ENCODE measurements around the gene SLC9A1. TPM values are rescaled to one million over a fixed set of nuclear protein-coding genes. Genes with fewer than 3 reads are reported as not detected.

Gene SLC9A1
- total RNA-seq, 2 experiments from 2014 or later, result 16.0 to 17.8 TPM

GRCh38 chr1:27150183-27150582 lies 4.7 kb downstream of the SLC9A1 start:
- CTCF ChIA-PET, result interaction anchor here (0.6 to 0.8 kb wide), 2 partner anchors 60 to 208 kb away, joined by 3 read pairs; no protein-coding TSS in a partner anchor
- no peak overlapping the region for H3K4me3 Mint-ChIP-seq
- POLR2A ChIA-PET, result interaction anchor here (1.3 kb wide), 1 partner anchor 13 kb away, joined by 5 read pairs; no protein-coding TSS in a partner anchor

GRCh38 chr1:27149762-27150113 lies 5.2 kb downstream of the SLC9A1 start:
- Mint-ChIP-seq H3K9me3 (no peaks in the 10 kb centered on the region), H3K4me1 (ENCODE audit: low read depth) (peaks cover 53% of the 10 kb centered on the region), H3K4me3 (no peak overlapping the region), H3K27ac (no peak overlapping the region), H3K36me3 (peaks cover 5% of the 10 kb centered on the region), H3K27me3 (no peaks in the 10 kb centered on the region)
- POLR2A ChIA-PET, result interaction anchor here (1.1 to 1.3 kb wide), 2 partner anchors 12 to 16 kb away, joined by 4 to 5 read pairs; no protein-coding TSS in a partner anchor
- DNase-seq, result no peak
- CTCF ChIA-PET, result no interaction called here
- intact Hi-C loops (cut with micrococcal nuclease), result no loop called here

More at GRCh38 chr1:27150183-27150582, 4.7 kb downstream of the SLC9A1 start:
- Mint-ChIP-seq H3K27ac (no peak overlapping the region), H3K4me1 (ENCODE audit: low read depth) (peaks cover 54% of the 10 kb centered on the region), H3K9me3 (no peaks in the 10 kb centered on the region), H3K36me3 (peaks cover 3% of the 10 kb centered on the region), H3K27me3 (no peaks in the 10 kb centered on the region)
- intact Hi-C loops (cut with micrococcal nuclease), result no loop called here
- no peak for DNase-seq

GRCh38 chr1:27149084-27149761 lies 5.7 kb downstream of the SLC9A1 start:
- Mint-ChIP-seq H3K9me3 (no peaks in the 10 kb centered on the region), H3K27ac (no peak overlapping the region), H3K36me3 (peaks cover 5% of the 10 kb centered on the region), H3K4me1 (ENCODE audit: low read depth) (peaks cover 50% of the 10 kb centered on the region), H3K27me3 (no peaks in the 10 kb centered on the region), H3K4me3 (no peak overlapping the region)
- intact Hi-C loops (cut with micrococcal nuclease), result no loop called here
- ChIA-PET POLR2A (interaction anchor here (1.1 kb wide), 1 partner anchor 16 kb away, joined by 4 read pairs; no protein-coding TSS in a partner anchor), CTCF (interaction anchor here (1.4 kb wide), 1 partner anchor 52 kb away, joined by 3 read pairs; no protein-coding TSS in a partner anchor)
- DNase-seq, result no peak

- peaks cover 43% of the 10 kb centered on the region for H3K4me1 Mint-ChIP-seq (ENCODE audit: low read depth)
- H3K27me3 Mint-ChIP-seq, result no peaks in the 10 kb centered on the region
- no peak for DNase-seq
- ChIA-PET POLR2A (interaction anchor here (1.1 kb wide), 1 partner anchor 15 kb away, joined by 4 read pairs; no protein-coding TSS in a partner anchor), CTCF (interaction anchor here (0.6 to 1.4 kb wide), 2 partner anchors 15 to 51 kb away, joined by 3 read pairs; no protein-coding TSS in a partner anchor)
- intact Hi-C loops (cut with micrococcal nuclease), result no loop called here
- no peak overlapping the region for H3K4me3 Mint-ChIP-seq
- H3K27ac Mint-ChIP-seq, result no peak overlapping the region
- peaks cover 5% of the 10 kb centered on the region for H3K36me3 Mint-ChIP-seq
- no peaks in the 10 kb centered on the region for H3K9me3 Mint-ChIP-seq
These were observed 6.3 kb downstream of the SLC9A1 start for GRCh38 chr1:27148591-27148990.

- Mint-ChIP-seq H3K4me3 (no peak overlapping the region), H3K4me1 (ENCODE audit: low read depth) (peaks cover 42% of the 10 kb centered on the region), H3K27me3 (no peaks in the 10 kb centered on the region), H3K27ac (no peak overlapping the region), H3K9me3 (no peaks in the 10 kb centered on the region), H3K36me3 (peaks cover 5% of the 10 kb centered on the region)
- ChIA-PET CTCF (interaction anchor here (0.6 to 1.4 kb wide), 4 partner anchors 14 to 102 kb away, joined by 3 read pairs; no protein-coding TSS in a partner anchor), POLR2A (interaction anchor here (0.6 kb wide), 1 partner anchor 297 kb away, joined by 4 read pairs; no protein-coding TSS in a partner anchor)
- intact Hi-C loops (cut with micrococcal nuclease), result no loop called here
- DNase-seq, result no peak
These were observed 6.9 kb downstream of the SLC9A1 start for GRCh38 chr1:27147842-27148518.

GRCh38 chr1:27145934-27146354 lies 9.0 kb downstream of the SLC9A1 start:
- Mint-ChIP-seq H3K9me3 (no peaks in the 10 kb centered on the region), H3K27me3 (no peaks in the 10 kb centered on the region), H3K36me3 (peaks cover 4% of the 10 kb centered on the region), H3K4me1 (ENCODE audit: low read depth) (peaks cover 38% of the 10 kb centered on the region), H3K4me3 (no peak overlapping the region), H3K27ac (no peak overlapping the region)
- peak; percentile 13 for DNase-seq
- intact Hi-C loops (cut with micrococcal nuclease), result no loop called here
- ChIA-PET POLR2A (interaction anchor here (1.3 kb wide), 1 partner anchor 9 kb away, joined by 8 read pairs; the partner anchor contains the start of gene SLC9A1), CTCF (interaction anchor here (1.4 to 1.9 kb wide), 3 partner anchors 9 to 101 kb away, joined by 3 to 8 read pairs (median 6); partner anchors contain the start of gene SLC9A1)

- no peaks in the 10 kb centered on the region for H3K27me3 Mint-ChIP-seq
- ChIA-PET CTCF (interaction anchor here (0.6 to 1.9 kb wide), 4 partner anchors 10 to 100 kb away, joined by 3 to 8 read pairs (median 4); partner anchors contain the start of gene SLC9A1), POLR2A (interaction anchor here (0.5 to 11.9 kb wide), 2 partner anchors 9 to 12 kb away, joined by 3 to 97 read pairs; partner anchors contain the start of gene SLC9A1)
- intact Hi-C loops (cut with micrococcal nuclease), result no loop called here
- DNase-seq, result no peak
- no peak overlapping the region for H3K27ac Mint-ChIP-seq
- H3K36me3 Mint-ChIP-seq, result peaks cover 3% of the 10 kb centered on the region
- H3K4me3 Mint-ChIP-seq, result no peak overlapping the region
- H3K9me3 Mint-ChIP-seq, result no peaks in the 10 kb centered on the region
- peaks cover 33% of the 10 kb centered on the region for H3K4me1 Mint-ChIP-seq (ENCODE audit: low read depth)
These were observed 9.8 kb downstream of the SLC9A1 start for GRCh38 chr1:27144920-27145661.

GRCh38 chr1:27144049-27144748 lies 10.7 kb downstream of the SLC9A1 start:
- intact Hi-C loops (cut with micrococcal nuclease), result no loop called here
- Mint-ChIP-seq H3K9me3 (no peaks in the 10 kb centered on the region), H3K27me3 (no peaks in the 10 kb centered on the region), H3K4me1 (ENCODE audit: low read depth) (peaks cover 30% of the 10 kb centered on the region), H3K27ac (no peak overlapping the region), H3K4me3 (no peak overlapping the region), H3K36me3 (peaks cover 3% of the 10 kb centered on the region)
- no peak for DNase-seq
- ChIA-PET POLR2A (interaction anchor here (11.9 kb wide), 1 partner anchor 10 kb away, joined by 97 read pairs; the partner anchor contains the start of gene SLC9A1), CTCF (interaction anchor here (0.6 to 1.9 kb wide), 5 partner anchors 10 to 156 kb away, joined by 3 to 6 read pairs (median 3); partner anchors contain the start of gene SLC9A1)

GRCh38 chr1:27143401-27143800 lies 11.5 kb downstream of the SLC9A1 start:
- Mint-ChIP-seq H3K27me3 (no peaks in the 10 kb centered on the region), H3K4me3 (no peak overlapping the region), H3K9me3 (no peaks in the 10 kb centered on the region), H3K27ac (peak overlapping the region; percentile 14), H3K36me3 (peaks cover 3% of the 10 kb centered on the region), H3K4me1 (ENCODE audit: low read depth) (peaks cover 31% of the 10 kb centered on the region)
- ChIA-PET POLR2A (interaction anchor here (11.9 kb wide), 1 partner anchor 11 kb away, joined by 97 read pairs; the partner anchor contains the start of gene SLC9A1), CTCF (interaction anchor here (1.0 to 1.6 kb wide), 4 partner anchors 11 to 157 kb away, joined by 3 to 5 read pairs (median 3); partner anchors contain the start of gene SLC9A1)
- no peak for DNase-seq
- intact Hi-C loops (cut with micrococcal nuclease), result no loop called here

GRCh38 chr1:27142464-27142863 lies 12.5 kb downstream of the SLC9A1 start:
- peak; percentile 40 for DNase-seq
- Mint-ChIP-seq H3K27ac (peak overlapping the region; percentile 58), H3K9me3 (no peaks in the 10 kb centered on the region), H3K4me1 (ENCODE audit: low read depth) (peaks cover 36% of the 10 kb centered on the region), H3K27me3 (no peaks in the 10 kb centered on the region), H3K4me3 (no peak overlapping the region), H3K36me3 (peaks cover 3% of the 10 kb centered on the region)
- ChIA-PET CTCF (interaction anchor here (0.7 to 1.0 kb wide), 2 partner anchors 12 kb away, joined by 3 read pairs; partner anchors contain the start of gene SLC9A1), POLR2A (interaction anchor here (1.0 to 11.9 kb wide), 2 partner anchors 12 to 30 kb away, joined by 3 to 97 read pairs; partner anchors contain the start of gene SLC9A1)
- intact Hi-C loops (cut with micrococcal nuclease), result no loop called here
